ENCODE results near the gene OGDH. TPM values are rescaled to one million over a fixed set of nuclear protein-coding genes. Genes with fewer than 3 reads are reported as not detected.

The OGDH gene
- total RNA-seq, 3 donors from 2014 or later = 141 to 186 (median 159) TPM

DNA sequence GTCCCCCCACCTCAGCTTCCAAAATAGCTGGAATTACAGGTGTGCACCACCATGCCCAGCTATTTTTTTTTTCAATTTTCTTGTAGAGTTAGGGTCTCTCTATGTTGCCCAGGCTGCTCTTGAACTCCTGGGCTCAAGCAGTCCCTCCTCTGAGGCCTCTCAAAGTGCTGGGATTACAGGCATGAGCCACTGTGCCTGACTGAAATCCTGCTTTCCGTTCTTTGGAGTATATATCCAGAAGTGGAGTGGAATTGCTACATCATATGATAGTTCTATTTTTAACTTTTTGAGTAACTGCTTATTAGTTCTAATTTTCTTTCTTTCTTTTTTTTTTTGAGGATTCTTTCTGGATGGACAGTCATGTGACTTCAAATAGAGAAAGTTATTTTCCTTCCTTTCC lies 79.3 kb downstream of the OGDH start:
- TF ChIP-seq, protein P1, sequence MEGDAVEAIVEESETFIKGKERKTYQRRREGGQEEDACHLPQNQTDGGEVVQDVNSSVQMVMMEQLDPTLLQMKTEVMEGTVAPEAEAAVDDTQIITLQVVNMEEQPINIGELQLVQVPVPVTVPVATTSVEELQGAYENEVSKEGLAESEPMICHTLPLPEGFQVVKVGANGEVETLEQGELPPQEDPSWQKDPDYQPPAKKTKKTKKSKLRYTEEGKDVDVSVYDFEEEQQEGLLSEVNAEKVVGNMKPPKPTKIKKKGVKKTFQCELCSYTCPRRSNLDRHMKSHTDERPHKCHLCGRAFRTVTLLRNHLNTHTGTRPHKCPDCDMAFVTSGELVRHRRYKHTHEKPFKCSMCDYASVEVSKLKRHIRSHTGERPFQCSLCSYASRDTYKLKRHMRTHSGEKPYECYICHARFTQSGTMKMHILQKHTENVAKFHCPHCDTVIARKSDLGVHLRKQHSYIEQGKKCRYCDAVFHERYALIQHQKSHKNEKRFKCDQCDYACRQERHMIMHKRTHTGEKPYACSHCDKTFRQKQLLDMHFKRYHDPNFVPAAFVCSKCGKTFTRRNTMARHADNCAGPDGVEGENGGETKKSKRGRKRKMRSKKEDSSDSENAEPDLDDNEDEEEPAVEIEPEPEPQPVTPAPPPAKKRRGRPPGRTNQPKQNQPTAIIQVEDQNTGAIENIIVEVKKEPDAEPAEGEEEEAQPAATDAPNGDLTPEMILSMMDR (IDR thresholded peaks at IDR 0.05) = no peak
- ATAC-seq (no peak), DNase-seq (no peak)
- Histone ChIP-seq H3K9me3 (no peaks in the 10 kb centered on the region), H3K36me3 (ENCODE audit: low read depth) (no peaks in the 10 kb centered on the region), H3K4me1 (ENCODE audit: low read depth) (no peaks in the 10 kb centered on the region), H3K4me3 (no peak overlapping the region)
- intact Hi-C loops (cut with DNase I, micrococcal nuclease) = no loop called here

- H3K36me3 ChIP-seq (ENCODE audit: low read depth) = no peaks in the 10 kb centered on the region
- H3K4me1 ChIP-seq (ENCODE audit: low read depth) = no peaks in the 10 kb centered on the region
- DNase-seq (no peak), ATAC-seq (no peak)
- TF ChIP-seq, protein P1 (IDR thresholded peaks at IDR 0.05) = no peak
- no peaks in the 10 kb centered on the region for H3K9me3 ChIP-seq
- H3K4me3 ChIP-seq = no peak overlapping the region
- intact Hi-C loops (cut with DNase I, micrococcal nuclease) = no loop called here
These were observed 83.0 kb downstream of the OGDH start for GRCh38 chr7:44689427-44689826.

GRCh38 chr7:44693641-44694313 lies 87.3 kb downstream of the OGDH start:
- Histone ChIP-seq H3K4me1 (ENCODE audit: low read depth) (no peaks in the 10 kb centered on the region), H3K9me3 (no peaks in the 10 kb centered on the region), H3K36me3 (ENCODE audit: low read depth) (peaks cover 15% of the 10 kb centered on the region), H3K4me3 (no peak overlapping the region)
- intact Hi-C loops (cut with DNase I, micrococcal nuclease) = no loop called here
- no peak for ATAC-seq
- no peak for DNase-seq
- TF ChIP-seq, protein P1 (IDR thresholded peaks at IDR 0.05) = no peak

- no peak for ATAC-seq
- H3K36me3 ChIP-seq (ENCODE audit: low read depth) = peaks cover 15% of the 10 kb centered on the region
These were observed 87.9 kb downstream of the OGDH start for GRCh38 chr7:44694326-44694725.

DNA sequence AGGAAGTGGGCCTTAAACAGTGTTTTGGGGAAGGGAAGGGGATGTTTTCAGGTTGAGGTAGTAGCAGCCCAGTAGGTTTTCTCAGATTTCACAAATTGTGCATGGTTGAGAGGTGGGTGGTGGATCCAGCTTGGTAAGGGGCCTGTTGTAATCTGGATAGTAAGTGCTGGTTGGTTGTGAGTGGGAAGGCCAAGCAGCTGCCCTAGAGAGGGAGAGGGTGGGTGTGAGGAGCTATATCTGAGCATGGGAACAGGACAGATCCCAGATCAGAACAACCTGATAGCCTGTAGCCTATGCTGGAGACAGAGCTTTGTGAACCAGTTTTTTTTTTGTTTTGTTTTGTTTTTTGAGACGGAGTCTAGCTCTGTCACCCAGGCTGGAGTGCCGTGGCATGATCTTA lies 88.3 kb downstream of the OGDH start:
- intact Hi-C loops (cut with DNase I, micrococcal nuclease) = no loop called here

More at GRCh38 chr7:44694326-44694725, 87.9 kb downstream of the OGDH start:
- intact Hi-C loops (cut with DNase I, micrococcal nuclease) = no loop called here
- DNase-seq = no peak
- TF ChIP-seq, protein P1 (IDR thresholded peaks at IDR 0.05) = no peak
- Histone ChIP-seq H3K9me3 (no peaks in the 10 kb centered on the region), H3K4me3 (no peak overlapping the region), H3K4me1 (ENCODE audit: low read depth) (no peaks in the 10 kb centered on the region)

More for the DNA sequence above, 88.3 kb downstream of the OGDH start:
- no peak for DNase-seq
- no peaks in the 10 kb centered on the region for H3K4me1 ChIP-seq (ENCODE audit: low read depth)
- H3K36me3 ChIP-seq (ENCODE audit: low read depth) = peaks cover 15% of the 10 kb centered on the region
- H3K4me3 ChIP-seq = no peak overlapping the region
- TF ChIP-seq, protein P1 (IDR thresholded peaks at IDR 0.05) = no peak
- no peak for ATAC-seq
- H3K9me3 ChIP-seq = no peaks in the 10 kb centered on the region
